LNCaP clone FGC (cell line): ENCODE measurements around the gene UNC50.

Experiments used
- DNase-seq: peaks from one replicate; pipeline ENCODE4 v3.0.0-alpha.2; 2011; ENCODE audit warnings: low read depth
- H3K4me3 ChIP-seq: 2 replicates; pipeline ENCODE4 v1.5.1; 2011; ENCODE audit warnings: mild to moderate bottlenecking, low read depth, low read length, control low read depth
- CTCF ChIP-seq: IDR thresholded peaks from 2 replicates; pipeline ENCODE4 v1.5.1; 2012; ENCODE audit warnings: mild to moderate bottlenecking; ENCODE audit not compliant: control insufficient read depth, insufficient read depth; ENCODE audit errors: extremely low read depth

Gene UNC50

GRCh38 chr2:98608962-98609604, 694 bp downstream of the UNC50 start:
- peak overlapping the region; percentile 93 for H3K4me3 ChIP-seq
- TF ChIP-seq CTCF = no peak
- no peak for DNase-seq

GRCh38 chr2:98614024-98614739, 5.8 kb downstream of the UNC50 start:
- no peak for DNase-seq
- no peak overlapping the region for H3K4me3 ChIP-seq
- no peak for TF ChIP-seq CTCF

DNA sequence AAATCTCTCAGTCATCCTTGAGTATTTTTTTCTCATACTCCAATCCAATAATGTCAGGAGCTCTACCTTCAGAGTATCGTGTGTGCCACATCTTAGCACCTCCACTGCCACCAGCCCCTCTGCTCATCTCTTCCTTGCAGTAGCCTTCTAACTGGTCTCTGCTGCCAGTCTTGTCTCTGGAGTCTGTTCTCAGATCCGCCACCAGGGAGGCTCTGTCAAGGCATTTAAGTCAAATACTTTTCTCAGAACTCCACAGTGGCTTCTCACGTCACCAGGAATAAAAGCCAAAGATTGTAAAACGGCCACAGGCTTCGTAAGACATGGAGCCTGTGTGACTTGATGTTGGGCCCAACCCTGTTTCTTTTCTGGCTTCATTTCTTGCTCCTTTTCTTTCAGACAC, 7.1 kb downstream of the UNC50 start:
- TF ChIP-seq CTCF = no peak
- DNase-seq = no peak
- no peak overlapping the region for H3K4me3 ChIP-seq

GRCh38 chr2:98617149-98617548, 8.8 kb downstream of the UNC50 start:
- TF ChIP-seq CTCF = no peak
- H3K4me3 ChIP-seq = no peak overlapping the region
- no peak for DNase-seq

DNA sequence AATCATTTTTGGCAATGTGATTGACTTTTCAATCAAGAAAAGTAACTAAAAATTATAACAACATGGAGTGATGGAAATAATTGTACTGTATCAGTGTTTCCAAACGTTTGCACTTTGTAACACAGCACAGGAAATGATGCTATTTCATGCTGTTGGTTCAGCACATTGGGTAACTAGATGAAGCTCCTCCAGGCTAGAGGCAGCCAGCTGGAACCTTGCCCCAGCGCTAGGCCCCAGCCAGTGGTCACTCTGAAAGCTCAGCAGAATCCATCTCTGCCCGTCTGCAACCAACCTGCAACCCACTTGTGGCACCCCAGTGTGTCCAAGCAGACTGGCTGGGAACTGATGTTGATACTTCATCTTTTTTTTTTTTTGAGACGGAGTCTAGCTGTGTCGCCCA, 15.3 kb downstream of the UNC50 start:
- TF ChIP-seq CTCF = no peak
- no peak overlapping the region for H3K4me3 ChIP-seq
- no peak for DNase-seq

DNA sequence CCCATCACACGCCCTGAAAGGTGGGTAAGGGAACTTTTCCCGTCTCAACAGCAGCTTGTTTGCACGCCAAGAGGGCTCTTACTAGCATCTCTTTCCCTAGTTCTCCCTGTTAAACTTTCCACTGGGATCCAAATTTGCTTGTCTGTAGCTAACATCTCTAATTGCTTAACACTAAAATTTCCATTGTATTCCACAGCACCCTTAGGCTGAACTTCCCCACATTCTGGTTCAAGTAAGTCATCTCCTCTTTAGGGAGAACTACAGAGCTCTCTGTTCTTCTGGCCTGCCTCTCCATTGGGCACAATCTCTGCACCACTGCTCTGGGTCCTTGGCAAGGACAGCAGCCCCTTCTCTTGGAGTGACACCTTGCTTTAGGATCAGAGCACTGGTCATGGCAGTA, 24.0 kb downstream of the UNC50 start:
- no peak overlapping the region for H3K4me3 ChIP-seq
- no peak for DNase-seq
- TF ChIP-seq CTCF = no peak
